Measurements from ENCODE around the gene HLA-A. TPM values are rescaled to one million over a fixed set of nuclear protein-coding genes. Genes with fewer than 3 reads are reported as not detected.
A peak's percentile ranks its signal among the peaks of the same experiment; 100 is the strongest.

HLA-A gene
- total RNA-seq, 1 experiment from 2014 or later: 251 TPM

DNA sequence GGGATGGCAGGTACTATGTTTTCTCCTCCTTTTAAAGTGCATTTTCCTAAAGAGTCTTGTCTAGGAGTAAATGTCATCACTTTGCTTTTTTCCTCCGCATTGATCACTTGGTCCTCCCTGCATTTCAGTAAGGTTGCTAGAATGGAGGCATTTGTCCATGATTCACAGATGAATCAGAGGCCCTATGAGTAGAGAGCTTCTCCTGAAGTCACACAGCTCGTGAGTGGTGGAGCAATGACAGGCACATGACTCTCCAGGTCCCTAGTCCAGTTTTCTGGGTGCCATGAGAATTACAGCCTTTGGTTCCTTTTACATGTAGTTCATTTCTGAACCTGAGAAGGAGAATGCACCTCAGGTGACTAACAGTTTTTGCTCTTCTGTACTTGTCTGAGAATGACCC lies 50.5 kb downstream of the HLA-A start:
- ChIA-PET POLR2A (no interaction called here), RAD21 (ENCODE audit: low non-redundant PET in 1 of 2, low total read pairs in 2 of 2, uncharacterized antibody in 2 of 2, unreplicated experiment in 2 of 2) (no interaction called here), CTCF (no interaction called here)
- Histone ChIP-seq H3K9me3 (ENCODE audit: control insufficient read depth in 1 of 2, insufficient read depth in 1 of 2, low read depth in 1 of 2, low read length in 2 of 2) (no peaks in the 10 kb centered on the region), H3K9me2 (ENCODE audit: insufficient read depth) (no peaks in the 10 kb centered on the region), H3K4me1 (ENCODE audit: control insufficient read depth in 1 of 2, insufficient read depth in 2 of 2, low read length in 2 of 2) (peaks cover 0 to 19% of the 10 kb centered on the region in 2 experiments; a peak in 3 of 4 replicates), H3K27me3 (ENCODE audit: insufficient read depth, low read length) (no peaks in the 10 kb centered on the region), H3K4me3 (replicated peaks in 1 of 2; ENCODE audit: low read depth in 1 of 2, low read length in 2 of 2) (no peak overlapping the region), H4K20me1 (ENCODE audit: insufficient read depth) (no peaks in the 10 kb centered on the region), H2AFZ (ENCODE audit: low read depth, low read length, poor library complexity, severe bottlenecking) (no peak overlapping the region), H3K4me2 (ENCODE audit: low read length) (peak overlapping the region; percentile 12; the same call in 1 of the 2 replicates), H3K79me2 (ENCODE audit: insufficient read depth, low read length) (no peaks in the 10 kb centered on the region), H3K36me3 (ENCODE audit: control insufficient read depth in 1 of 2, insufficient read depth in 2 of 2, low read length in 2 of 2) (no peaks in the 10 kb centered on the region), H3K27ac (ENCODE audit: low read depth, low read length) (no peak overlapping the region), H3K9ac (ENCODE audit: low read length) (no peak overlapping the region)
- no TSS peak for BruUV-seq (replicated peaks)
- ATAC-seq (peak; percentile 67), DNase-seq (ENCODE audit: low read depth, low spot score) (peak; percentile 27)
- intact Hi-C loops (cut with micrococcal nuclease): no loop called here
- peak; percentile 53 for TF ChIP-seq JUND (IDR thresholded peaks at IDR 0.05)
- TF ChIP-seq FOSL1 (IDR thresholded peaks at IDR 0.05; ENCODE audit: low read depth): peak; percentile 73
- no peak for TF ChIP-seq RAD21 (IDR thresholded peaks at IDR 0.05; ENCODE audit: low read depth)

- Histone ChIP-seq H3K27me3 (ENCODE audit: insufficient read depth, low read length) (no peaks in the 10 kb centered on the region), H3K27ac (ENCODE audit: low read depth, low read length) (no peak overlapping the region), H3K4me1 (ENCODE audit: control insufficient read depth in 1 of 2, insufficient read depth in 2 of 2, low read length in 2 of 2) (peaks cover 0 to 11% of the 10 kb centered on the region in 2 experiments; a peak in 3 of 4 replicates), H3K9ac (ENCODE audit: low read length) (no peak overlapping the region), H3K36me3 (ENCODE audit: control insufficient read depth in 1 of 2, insufficient read depth in 2 of 2, low read length in 2 of 2) (no peaks in the 10 kb centered on the region), H2AFZ (ENCODE audit: low read depth, low read length, poor library complexity, severe bottlenecking) (no peak overlapping the region), H3K4me3 (replicated peaks in 1 of 2; ENCODE audit: low read depth in 1 of 2, low read length in 2 of 2) (no peak overlapping the region), H3K4me2 (ENCODE audit: low read length) (no peak overlapping the region), H3K9me3 (ENCODE audit: control insufficient read depth in 1 of 2, insufficient read depth in 1 of 2, low read depth in 1 of 2, low read length in 2 of 2) (no peaks in the 10 kb centered on the region), H3K79me2 (ENCODE audit: insufficient read depth, low read length) (no peaks in the 10 kb centered on the region), H3K9me2 (ENCODE audit: insufficient read depth) (no peaks in the 10 kb centered on the region), H4K20me1 (ENCODE audit: insufficient read depth) (no peaks in the 10 kb centered on the region)
- intact Hi-C loops (cut with micrococcal nuclease): no loop called here
- ChIA-PET RAD21 (ENCODE audit: low non-redundant PET in 1 of 2, low total read pairs in 2 of 2, uncharacterized antibody in 2 of 2, unreplicated experiment in 2 of 2) (no interaction called here), POLR2A (no interaction called here), CTCF (no interaction called here)
- DNase-seq (ENCODE audit: low read depth, low spot score) (no peak), ATAC-seq (no peak)
- no TSS peak for BruUV-seq (replicated peaks)
- no peak for TF ChIP-seq TCF7L2 (IDR thresholded peaks at IDR 0.05; ENCODE audit: borderline replicate concordance, extremely low read depth, insufficient read depth, insufficient read length)
- no peak for TF ChIP-seq ELF1 (IDR thresholded peaks at IDR 0.05; ENCODE audit: borderline replicate concordance, low read depth)
- TF ChIP-seq EGR1 (IDR thresholded peaks at IDR 0.05; ENCODE audit: low read depth): no peak
- TF ChIP-seq SRF (IDR thresholded peaks at IDR 0.05; ENCODE audit: low read depth): no peak
- no peak for TF ChIP-seq CEBPB (IDR thresholded peaks at IDR 0.05; ENCODE audit: low read depth)
- TF ChIP-seq EZH2 (IDR thresholded peaks at IDR 0.05): no peak
- no peak for TF ChIP-seq YY1 (IDR thresholded peaks at IDR 0.05; ENCODE audit: extremely low read depth, insufficient replicate concordance, low read depth, low read length)
- TF ChIP-seq ATF3 (IDR thresholded peaks at IDR 0.05): no peak
Measured at GRCh38 chr6:29994826-29995225, 52.5 kb downstream of the HLA-A start.

Data from HCT116 (cell line).